Measurements from ENCODE around the gene RAB40B. TPM values are rescaled to one million over a fixed set of nuclear protein-coding genes. Genes with fewer than 3 reads are reported as not detected.

RAB40B gene
- total and polyA plus RNA-seq, 8 donors = 3.4 to 15.8 (median 6.5) TPM

- DNase-seq = peak; percentile 16 to 88 (median 76)
- peaks cover 0 to 36% (median 15%) of the 10 kb centered on the region in 3 donors for H3K4me1 ChIP-seq
- no peak for TF ChIP-seq CTCF (IDR thresholded peaks at IDR 0.05)
- no peak for FAIRE-seq
- ATAC-seq = peak; percentile 79 to 84 (median 82)
- peak overlapping the region; percentile 44 to 98 (median 87) for H3K27ac ChIP-seq
- WGBS, 2 donors = 43 to 44% methylated on average over 16 of the region's 16 CpGs
- H3K9me3 ChIP-seq = no peaks in the 10 kb centered on the region
- peaks cover 0 to 8% (median 0%) of the 10 kb centered on the region in 3 donors for H3K36me3 ChIP-seq
- intact Hi-C loops (cut with DNase I) = no loop called here
- peak overlapping the region in 2 of 4 donors; percentile 3 to 10 for H3K4me3 ChIP-seq
- H3K27me3 ChIP-seq = no peaks in the 10 kb centered on the region
These were observed 61.6 kb downstream of the RAB40B start for GRCh38 chr17:82636626-82637598.

- no peak for ATAC-seq
- no peak for TF ChIP-seq CTCF (IDR thresholded peaks at IDR 0.05)
These were observed 65.2 kb downstream of the RAB40B start for GRCh38 chr17:82633343-82633742.

GRCh38 chr17:82632451-82632850 is 66.0 kb downstream of the RAB40B start:
- no peak for ATAC-seq
- peak in 1 of 6 donors; percentile 9 for DNase-seq
- Histone ChIP-seq H3K27ac (no peak overlapping the region), H3K27me3 (no peaks in the 10 kb centered on the region), H3K9me3 (no peaks in the 10 kb centered on the region), H3K4me3 (no peak overlapping the region), H3K36me3 (peaks cover 0 to 4% (median 0%) of the 10 kb centered on the region in 3 donors), H3K4me1 (peaks cover 0 to 32% (median 15%) of the 10 kb centered on the region in 3 donors)
- intact Hi-C loops (cut with DNase I) = no loop called here
- whole genome bisulfite sequencing, 2 donors = 67 to 70% methylated on average over 8 of the region's 8 CpGs
- no peak for TF ChIP-seq CTCF (IDR thresholded peaks at IDR 0.05)
- no peak for FAIRE-seq

More at GRCh38 chr17:82633343-82633742, 65.2 kb downstream of the RAB40B start:
- peak overlapping the region in 2 of 4 donors; percentile 38 to 98 for H3K27ac ChIP-seq
- DNase-seq (no peak), FAIRE-seq (no peak)
- H3K27me3 ChIP-seq = no peaks in the 10 kb centered on the region
- intact Hi-C loops (cut with DNase I) = no loop called here
- peaks cover 0 to 36% (median 15%) of the 10 kb centered on the region in 3 donors for H3K4me1 ChIP-seq
- no peaks in the 10 kb centered on the region for H3K36me3 ChIP-seq
- H3K4me3 ChIP-seq = no peak overlapping the region
- H3K9me3 ChIP-seq = no peaks in the 10 kb centered on the region

GRCh38 chr17:82631544-82631943 is 67.0 kb downstream of the RAB40B start:
- TF ChIP-seq CTCF (IDR thresholded peaks at IDR 0.05) = no peak
- WGBS, 2 donors = 75 to 81% methylated on average over 6 of the region's 6 CpGs
- H3K4me3 ChIP-seq = no peak overlapping the region
- no peaks in the 10 kb centered on the region for H3K27me3 ChIP-seq
- H3K4me1 ChIP-seq = peaks cover 0 to 26% (median 15%) of the 10 kb centered on the region in 3 donors
- ATAC-seq (no peak), DNase-seq (peak in 1 of 6 donors; percentile 1), FAIRE-seq (no peak)
- intact Hi-C loops (cut with DNase I) = no loop called here
- no peak overlapping the region for H3K27ac ChIP-seq
- H3K36me3 ChIP-seq = peaks cover 0 to 13% (median 7%) of the 10 kb centered on the region in 3 donors
- no peaks in the 10 kb centered on the region for H3K9me3 ChIP-seq
